ENCODE measurements around the gene MOV10. TPM values are rescaled to one million over a fixed set of nuclear protein-coding genes. Genes with fewer than 3 reads are reported as not detected.

MOV10 gene
- total and polyA plus RNA-seq, 9 of the 15 experiments (the other 6 are each of a cell fraction or from before 2014, with no cell fraction given): 16.7 to 105 (median 49.5) TPM

DNA sequence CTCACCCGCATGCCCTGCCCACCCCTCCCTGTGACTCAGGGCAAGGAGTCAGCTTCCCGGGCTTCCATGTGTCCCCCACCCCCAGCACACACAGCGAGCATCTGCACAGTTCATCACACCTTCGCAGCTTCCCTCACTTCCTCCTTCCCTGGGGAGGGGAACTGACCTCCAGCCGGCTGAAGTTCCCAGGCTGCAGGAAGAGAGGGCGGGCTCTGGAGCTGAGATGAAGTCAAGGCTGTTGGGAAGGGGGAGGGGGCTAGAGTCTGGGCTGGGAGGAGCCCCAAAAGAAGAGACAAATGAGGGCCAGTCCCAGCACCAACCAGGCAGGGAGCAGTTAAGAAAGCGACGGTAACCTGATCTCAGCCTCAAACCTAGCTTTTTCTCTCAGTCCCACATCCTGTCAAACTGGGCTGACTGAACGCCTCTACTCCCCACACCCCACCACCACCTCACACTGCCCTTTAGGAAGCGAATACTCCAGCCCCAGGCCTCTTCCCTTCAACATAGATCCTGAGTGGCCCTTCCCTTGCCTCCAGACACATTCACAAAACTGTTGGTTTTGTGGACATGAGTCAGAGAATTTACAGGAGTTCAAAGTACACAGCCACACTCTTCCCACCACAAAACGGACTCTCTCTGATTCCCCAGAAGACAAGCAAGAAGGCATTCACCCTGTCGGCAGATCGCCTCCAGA is 30.6 kb downstream of the MOV10 start (continued):
- TF ChIP-seq, protein P1, sequence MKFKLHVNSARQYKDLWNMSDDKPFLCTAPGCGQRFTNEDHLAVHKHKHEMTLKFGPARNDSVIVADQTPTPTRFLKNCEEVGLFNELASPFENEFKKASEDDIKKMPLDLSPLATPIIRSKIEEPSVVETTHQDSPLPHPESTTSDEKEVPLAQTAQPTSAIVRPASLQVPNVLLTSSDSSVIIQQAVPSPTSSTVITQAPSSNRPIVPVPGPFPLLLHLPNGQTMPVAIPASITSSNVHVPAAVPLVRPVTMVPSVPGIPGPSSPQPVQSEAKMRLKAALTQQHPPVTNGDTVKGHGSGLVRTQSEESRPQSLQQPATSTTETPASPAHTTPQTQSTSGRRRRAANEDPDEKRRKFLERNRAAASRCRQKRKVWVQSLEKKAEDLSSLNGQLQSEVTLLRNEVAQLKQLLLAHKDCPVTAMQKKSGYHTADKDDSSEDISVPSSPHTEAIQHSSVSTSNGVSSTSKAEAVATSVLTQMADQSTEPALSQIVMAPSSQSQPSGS (CRISPR knock-in tag; IDR thresholded peaks at IDR 0.05): no peak
- no peak for TF ChIP-seq PPARD (CRISPR knock-in tag; IDR thresholded peaks at IDR 0.05)
- no peak for TF ChIP-seq ILK (tag; IDR thresholded peaks at IDR 0.05; ENCODE audit: borderline replicate concordance, low read depth)
- TF ChIP-seq, protein P2, sequence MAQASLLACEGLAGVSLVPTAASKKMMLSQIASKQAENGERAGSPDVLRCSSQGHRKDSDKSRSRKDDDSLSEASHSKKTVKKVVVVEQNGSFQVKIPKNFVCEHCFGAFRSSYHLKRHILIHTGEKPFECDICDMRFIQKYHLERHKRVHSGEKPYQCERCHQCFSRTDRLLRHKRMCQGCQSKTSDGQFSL (CRISPR knock-in tag; IDR thresholded peaks at IDR 0.05): peak; percentile 59; the same call in 1 of the 2 replicates
- TF ChIP-seq, protein P2 (tag; IDR thresholded peaks at IDR 0.05): peak in 1 of 2 experiments; percentile 6; a peak in 1 of 4 replicates
- TF ChIP-seq, protein P3, sequence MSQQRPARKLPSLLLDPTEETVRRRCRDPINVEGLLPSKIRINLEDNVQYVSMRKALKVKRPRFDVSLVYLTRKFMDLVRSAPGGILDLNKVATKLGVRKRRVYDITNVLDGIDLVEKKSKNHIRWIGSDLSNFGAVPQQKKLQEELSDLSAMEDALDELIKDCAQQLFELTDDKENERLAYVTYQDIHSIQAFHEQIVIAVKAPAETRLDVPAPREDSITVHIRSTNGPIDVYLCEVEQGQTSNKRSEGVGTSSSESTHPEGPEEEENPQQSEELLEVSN (IDR thresholded peaks at IDR 0.05; ENCODE audit: borderline replicate concordance in 1 of 2, extremely low read depth in 1 of 2, insufficient read depth in 1 of 2, insufficient read length in 1 of 2, low read depth in 1 of 2, low read length in 1 of 2, poor library complexity in 1 of 2, severe bottlenecking in 1 of 2): peak; percentile 94 to 98
- TF ChIP-seq CC2D1A (IDR thresholded peaks at IDR 0.05): no peak; the same call in 1 of the 2 replicates
- no peak for TF ChIP-seq HNRNPH1 (optimal IDR thresholded peaks at IDR 0.05; ENCODE audit: low read depth, low read length)
- TF ChIP-seq SMARCA5 (IDR thresholded peaks at IDR 0.05): peak; percentile 0
- no peak for TF ChIP-seq NCOA2 (IDR thresholded peaks at IDR 0.05; ENCODE audit: partially characterized antibody in 2 of 2)
- no peak for TF ChIP-seq RAD21 (CRISPR knock-in tag; conservative IDR thresholded peaks at IDR 0.05 in 1 of 2, IDR thresholded peaks at IDR 0.05 in 1 of 2)
- TF ChIP-seq, protein P4, sequence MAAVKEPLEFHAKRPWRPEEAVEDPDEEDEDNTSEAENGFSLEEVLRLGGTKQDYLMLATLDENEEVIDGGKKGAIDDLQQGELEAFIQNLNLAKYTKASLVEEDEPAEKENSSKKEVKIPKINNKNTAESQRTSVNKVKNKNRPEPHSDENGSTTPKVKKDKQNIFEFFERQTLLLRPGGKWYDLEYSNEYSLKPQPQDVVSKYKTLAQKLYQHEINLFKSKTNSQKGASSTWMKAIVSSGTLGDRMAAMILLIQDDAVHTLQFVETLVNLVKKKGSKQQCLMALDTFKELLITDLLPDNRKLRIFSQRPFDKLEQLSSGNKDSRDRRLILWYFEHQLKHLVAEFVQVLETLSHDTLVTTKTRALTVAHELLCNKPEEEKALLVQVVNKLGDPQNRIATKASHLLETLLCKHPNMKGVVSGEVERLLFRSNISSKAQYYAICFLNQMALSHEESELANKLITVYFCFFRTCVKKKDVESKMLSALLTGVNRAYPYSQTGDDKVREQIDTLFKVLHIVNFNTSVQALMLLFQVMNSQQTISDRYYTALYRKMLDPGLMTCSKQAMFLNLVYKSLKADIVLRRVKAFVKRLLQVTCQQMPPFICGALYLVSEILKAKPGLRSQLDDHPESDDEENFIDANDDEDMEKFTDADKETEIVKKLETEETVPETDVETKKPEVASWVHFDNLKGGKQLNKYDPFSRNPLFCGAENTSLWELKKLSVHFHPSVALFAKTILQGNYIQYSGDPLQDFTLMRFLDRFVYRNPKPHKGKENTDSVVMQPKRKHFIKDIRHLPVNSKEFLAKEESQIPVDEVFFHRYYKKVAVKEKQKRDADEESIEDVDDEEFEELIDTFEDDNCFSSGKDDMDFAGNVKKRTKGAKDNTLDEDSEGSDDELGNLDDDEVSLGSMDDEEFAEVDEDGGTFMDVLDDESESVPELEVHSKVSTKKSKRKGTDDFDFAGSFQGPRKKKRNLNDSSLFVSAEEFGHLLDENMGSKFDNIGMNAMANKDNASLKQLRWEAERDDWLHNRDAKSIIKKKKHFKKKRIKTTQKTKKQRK (IDR thresholded peaks at IDR 0.05; ENCODE audit: borderline replicate concordance, low read depth, low read length): no peak
- TF ChIP-seq, protein P5, sequence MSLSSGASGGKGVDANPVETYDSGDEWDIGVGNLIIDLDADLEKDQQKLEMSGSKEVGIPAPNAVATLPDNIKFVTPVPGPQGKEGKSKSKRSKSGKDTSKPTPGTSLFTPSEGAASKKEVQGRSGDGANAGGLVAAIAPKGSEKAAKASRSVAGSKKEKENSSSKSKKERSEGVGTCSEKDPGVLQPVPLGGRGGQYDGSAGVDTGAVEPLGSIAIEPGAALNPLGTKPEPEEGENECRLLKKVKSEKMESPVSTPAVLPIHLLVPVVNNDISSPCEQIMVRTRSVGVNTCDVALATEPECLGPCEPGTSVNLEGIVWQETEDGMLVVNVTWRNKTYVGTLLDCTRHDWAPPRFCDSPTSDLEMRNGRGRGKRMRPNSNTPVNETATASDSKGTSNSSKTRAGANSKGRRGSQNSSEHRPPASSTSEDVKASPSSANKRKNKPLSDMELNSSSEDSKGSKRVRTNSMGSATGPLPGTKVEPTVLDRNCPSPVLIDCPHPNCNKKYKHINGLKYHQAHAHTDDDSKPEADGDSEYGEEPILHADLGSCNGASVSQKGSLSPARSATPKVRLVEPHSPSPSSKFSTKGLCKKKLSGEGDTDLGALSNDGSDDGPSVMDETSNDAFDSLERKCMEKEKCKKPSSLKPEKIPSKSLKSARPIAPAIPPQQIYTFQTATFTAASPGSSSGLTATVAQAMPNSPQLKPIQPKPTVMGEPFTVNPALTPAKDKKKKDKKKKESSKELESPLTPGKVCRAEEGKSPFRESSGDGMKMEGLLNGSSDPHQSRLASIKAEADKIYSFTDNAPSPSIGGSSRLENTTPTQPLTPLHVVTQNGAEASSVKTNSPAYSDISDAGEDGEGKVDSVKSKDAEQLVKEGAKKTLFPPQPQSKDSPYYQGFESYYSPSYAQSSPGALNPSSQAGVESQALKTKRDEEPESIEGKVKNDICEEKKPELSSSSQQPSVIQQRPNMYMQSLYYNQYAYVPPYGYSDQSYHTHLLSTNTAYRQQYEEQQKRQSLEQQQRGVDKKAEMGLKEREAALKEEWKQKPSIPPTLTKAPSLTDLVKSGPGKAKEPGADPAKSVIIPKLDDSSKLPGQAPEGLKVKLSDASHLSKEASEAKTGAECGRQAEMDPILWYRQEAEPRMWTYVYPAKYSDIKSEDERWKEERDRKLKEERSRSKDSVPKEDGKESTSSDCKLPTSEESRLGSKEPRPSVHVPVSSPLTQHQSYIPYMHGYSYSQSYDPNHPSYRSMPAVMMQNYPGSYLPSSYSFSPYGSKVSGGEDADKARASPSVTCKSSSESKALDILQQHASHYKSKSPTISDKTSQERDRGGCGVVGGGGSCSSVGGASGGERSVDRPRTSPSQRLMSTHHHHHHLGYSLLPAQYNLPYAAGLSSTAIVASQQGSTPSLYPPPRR (CRISPR knock-in tag; IDR thresholded peaks at IDR 0.05; ENCODE audit: borderline replicate concordance): no peak
